ENCODE data around the gene MAPK13.

GRCh38 chr6:36109092-36109491 lies 21.2 kb upstream of the MAPK13 start:
- TF ChIP-seq TAF1 (IDR thresholded peaks at IDR 0.05; ENCODE audit: low read depth), result no peak
- TF ChIP-seq MAX (IDR thresholded peaks at IDR 0.05), result no peak
- TF ChIP-seq TCF12 (IDR thresholded peaks at IDR 0.05; ENCODE audit: low read depth), result no peak
- no peak for TF ChIP-seq CREB1 (IDR thresholded peaks at IDR 0.05; ENCODE audit: low read depth)
- TF ChIP-seq YY1 (IDR thresholded peaks at IDR 0.05; ENCODE audit: low read depth), result no peak
- no peak for TF ChIP-seq CEBPB (IDR thresholded peaks at IDR 0.05)
